HG02840 (cell line): ENCODE results near the gene RETREG2.

Experiments used
- ATAC-seq: cut with Tn5 transposase; IDR thresholded peaks from one replicate; pipeline ENCODE4 v1.9.1; 2021; ENCODE audit warnings: mild to moderate bottlenecking, moderate library complexity, moderate number of reproducible peaks; ENCODE audit not compliant: unreplicated experiment, low FRiP score

RETREG2 gene

GRCh38 chr2:219168526-219168925, 9.5 kb upstream of the RETREG2 start:
- ATAC-seq = no peak

- ATAC-seq = no peak
Measured at GRCh38 chr2:219168932-219169331, 9.1 kb upstream of the RETREG2 start.

- no peak for ATAC-seq
Measured at GRCh38 chr2:219169930-219170654, 8.0 kb upstream of the RETREG2 start, which contains the start of gene SLC23A3. SLC23A3 (minus strand) TSS chr2:219170029; CDS start chr2:219169984, 45 bp downstream.

GRCh38 chr2:219171231-219171651, 6.8 kb upstream of the RETREG2 start:
- ATAC-seq = no peak

GRCh38 chr2:219172231-219173154, 5.6 kb upstream of the RETREG2 start:
- ATAC-seq = no peak

GRCh38 chr2:219173176-219173575, 4.9 kb upstream of the RETREG2 start:
- no peak for ATAC-seq

GRCh38 chr2:219174146-219174545, 3.9 kb upstream of the RETREG2 start:
- ATAC-seq = no peak

GRCh38 chr2:219174801-219175200, 3.3 kb upstream of the RETREG2 start:
- no peak for ATAC-seq

GRCh38 chr2:219175486-219175885, 2.6 kb upstream of the RETREG2 start:
- ATAC-seq = no peak

- ATAC-seq = peak; percentile 12
Measured at GRCh38 chr2:219175928-219176817, 1.9 kb upstream of the RETREG2 start.

GRCh38 chr2:219176818-219177551, 1.1 kb upstream of the RETREG2 start, which contains the start of gene CNPPD1:
CNPPD1 (minus strand) TSS chr2:219176925; CDS start chr2:219176828, 97 bp downstream.
- peak; percentile 53 for ATAC-seq

- ATAC-seq = peak; percentile 13
Measured at GRCh38 chr2:219178377-219179175, 501 bp downstream of the RETREG2 start.

GRCh38 chr2:219179601-219180465, 1.8 kb downstream of the RETREG2 start:
- no peak for ATAC-seq

GRCh38 chr2:219180961-219181360, 2.9 kb downstream of the RETREG2 start:
- no peak for ATAC-seq

- no peak for ATAC-seq
Measured at GRCh38 chr2:219181531-219181930, 3.5 kb downstream of the RETREG2 start.

GRCh38 chr2:219182331-219183150, 4.5 kb downstream of the RETREG2 start:
- no peak for ATAC-seq

- ATAC-seq = no peak
Measured at GRCh38 chr2:219183151-219183772, 5.2 kb downstream of the RETREG2 start.
